Kidney epithelial cell (primary cell): ENCODE measurements around the gene C1S. TPM values are rescaled to one million over a fixed set of nuclear protein-coding genes. Genes with fewer than 3 reads are reported as not detected.

Experiments used
- DNase-seq: peaks from one replicate; pipeline ENCODE4 v3.0.0-alpha.2; 2010; ENCODE audit warnings: low read depth
- H3K27me3 ChIP-seq: 2 replicates; pipeline ENCODE4 v1.6.0; 2011; ENCODE audit warnings: low read length; ENCODE audit not compliant: control insufficient read depth, insufficient read depth
- H3K36me3 ChIP-seq: 2 replicates; pipeline ENCODE4 v1.5.1; 2011; ENCODE audit warnings: low read length; ENCODE audit not compliant: control insufficient read depth, insufficient read depth
- H3K4me3 ChIP-seq: 2 replicates; pipeline ENCODE4 v1.5.1; 2011; ENCODE audit warnings: low read depth, mild to moderate bottlenecking, control low read depth, low read length
- total RNA-seq: library from RNA; depleted of rRNA; stranded (reverse); fragments of >200 nt; gene quantifications from 2 replicates; pipeline ENCODE4 v1.2.3, GENCODE V29; 2015
- TF ChIP-seq, protein P1 (sequence below): IDR thresholded peaks from 2 replicates; pipeline ENCODE4 v1.5.1; 2011; ENCODE audit warnings: mild to moderate bottlenecking, moderate library complexity, low read length, control low read depth, inconsistent platforms; ENCODE audit not compliant: insufficient read depth, poor library complexity, severe bottlenecking

C1S gene
- total RNA-seq, 1 donor from 2014 or later, result 4.0 TPM

- TF ChIP-seq, protein P1, sequence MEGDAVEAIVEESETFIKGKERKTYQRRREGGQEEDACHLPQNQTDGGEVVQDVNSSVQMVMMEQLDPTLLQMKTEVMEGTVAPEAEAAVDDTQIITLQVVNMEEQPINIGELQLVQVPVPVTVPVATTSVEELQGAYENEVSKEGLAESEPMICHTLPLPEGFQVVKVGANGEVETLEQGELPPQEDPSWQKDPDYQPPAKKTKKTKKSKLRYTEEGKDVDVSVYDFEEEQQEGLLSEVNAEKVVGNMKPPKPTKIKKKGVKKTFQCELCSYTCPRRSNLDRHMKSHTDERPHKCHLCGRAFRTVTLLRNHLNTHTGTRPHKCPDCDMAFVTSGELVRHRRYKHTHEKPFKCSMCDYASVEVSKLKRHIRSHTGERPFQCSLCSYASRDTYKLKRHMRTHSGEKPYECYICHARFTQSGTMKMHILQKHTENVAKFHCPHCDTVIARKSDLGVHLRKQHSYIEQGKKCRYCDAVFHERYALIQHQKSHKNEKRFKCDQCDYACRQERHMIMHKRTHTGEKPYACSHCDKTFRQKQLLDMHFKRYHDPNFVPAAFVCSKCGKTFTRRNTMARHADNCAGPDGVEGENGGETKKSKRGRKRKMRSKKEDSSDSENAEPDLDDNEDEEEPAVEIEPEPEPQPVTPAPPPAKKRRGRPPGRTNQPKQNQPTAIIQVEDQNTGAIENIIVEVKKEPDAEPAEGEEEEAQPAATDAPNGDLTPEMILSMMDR, result no peak
- H3K27me3 ChIP-seq, result no peaks in the 10 kb centered on the region
- H3K4me3 ChIP-seq, result peak overlapping the region; percentile 79
- DNase-seq, result no peak
- H3K36me3 ChIP-seq, result no peaks in the 10 kb centered on the region
Observed at GRCh38 chr12:7017870-7018349, 42.6 kb upstream of the C1S start.

GRCh38 chr12:7018350-7019042 is 42.0 kb upstream of the C1S start, which contains the start of gene LPCAT3:
LPCAT3 (minus strand) TSS chr12:7018476; CDS start chr12:7018424, 52 bp downstream.
- Histone ChIP-seq H3K36me3 (no peaks in the 10 kb centered on the region), H3K27me3 (no peaks in the 10 kb centered on the region), H3K4me3 (peak within 1 kb of the TSS; percentile 79)
- DNase-seq, result peak; percentile 65
- TF ChIP-seq, protein P1, result peak; percentile 79

DNA sequence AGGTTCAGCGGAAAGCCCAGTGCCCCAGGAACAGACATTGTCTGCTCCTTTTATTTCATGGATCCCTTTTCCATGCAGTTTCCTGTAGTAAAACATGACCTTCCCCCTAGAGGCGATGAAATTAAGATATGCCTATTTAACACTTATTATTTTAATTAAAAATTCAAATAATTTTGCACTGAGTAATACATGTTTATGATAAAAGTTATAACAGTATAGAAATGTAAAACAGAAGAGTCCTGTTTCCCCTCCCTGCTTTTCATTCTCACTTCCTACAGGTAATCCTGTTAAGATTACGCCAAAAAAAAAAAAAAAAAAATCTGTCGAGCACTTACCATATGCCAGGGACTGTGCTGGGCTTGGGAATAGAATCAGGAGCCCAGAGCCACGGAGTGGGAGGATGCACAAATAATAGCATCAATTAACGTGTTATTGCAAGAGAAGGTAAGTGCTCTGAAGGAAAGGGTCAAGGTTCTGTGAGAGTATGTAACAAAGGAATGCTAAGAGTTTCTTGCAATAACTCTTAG is 41.4 kb upstream of the C1S start:
- no peaks in the 10 kb centered on the region for H3K27me3 ChIP-seq
- no peaks in the 10 kb centered on the region for H3K36me3 ChIP-seq
- H3K4me3 ChIP-seq, result peak overlapping the region; percentile 79
- TF ChIP-seq, protein P1, result no peak
- no peak for DNase-seq

DNA sequence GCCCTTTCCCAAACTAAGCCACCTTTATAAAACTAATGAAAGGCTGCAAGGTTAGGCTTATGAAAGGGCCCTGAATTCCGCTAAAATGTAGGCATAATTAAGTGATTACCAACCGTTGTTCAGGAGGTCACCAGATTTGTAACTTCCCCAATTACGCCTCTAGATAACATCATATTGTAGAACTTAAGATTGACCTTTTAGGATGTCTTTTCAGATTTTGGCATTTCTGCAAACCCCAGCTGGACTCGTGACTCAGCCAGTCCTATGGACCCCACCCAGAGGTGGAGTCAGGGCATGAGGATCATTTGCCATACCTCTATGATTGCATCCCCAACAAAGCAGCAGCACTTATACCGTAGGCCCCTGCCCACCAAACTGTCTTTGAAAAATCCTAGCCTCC is 38.6 kb upstream of the C1S start:
- Histone ChIP-seq H3K27me3 (no peaks in the 10 kb centered on the region), H3K36me3 (no peaks in the 10 kb centered on the region), H3K4me3 (no peak overlapping the region)
- TF ChIP-seq, protein P1, result no peak
- no peak for DNase-seq

DNA sequence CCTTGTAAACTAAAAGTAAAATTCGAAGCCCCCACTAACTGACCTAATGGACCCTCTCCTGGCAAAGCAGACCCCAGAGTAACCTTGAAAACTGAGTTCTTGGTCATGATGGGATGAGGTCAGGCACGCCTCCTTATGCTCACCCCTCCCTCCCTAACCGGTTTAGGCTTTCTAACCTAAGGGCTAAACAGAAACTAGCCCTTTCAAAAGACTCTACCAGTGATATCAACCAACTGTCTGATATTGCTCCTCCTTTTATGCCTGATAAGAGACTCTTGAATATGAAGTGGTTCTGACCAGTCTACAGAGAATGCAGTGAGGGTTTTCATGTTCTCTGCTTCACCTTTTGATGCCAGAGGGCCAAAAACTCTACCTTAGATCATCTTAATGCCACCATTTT is 37.4 kb upstream of the C1S start:
- TF ChIP-seq, protein P1, result no peak
- no peaks in the 10 kb centered on the region for H3K36me3 ChIP-seq
- DNase-seq, result no peak
- H3K27me3 ChIP-seq, result no peaks in the 10 kb centered on the region
- H3K4me3 ChIP-seq, result no peak overlapping the region

GRCh38 chr12:7026854-7027253 is 33.7 kb upstream of the C1S start:
- TF ChIP-seq, protein P1, result no peak
- H3K27me3 ChIP-seq, result no peaks in the 10 kb centered on the region
- H3K4me3 ChIP-seq, result no peak overlapping the region
- DNase-seq, result no peak
- no peaks in the 10 kb centered on the region for H3K36me3 ChIP-seq
